ENCODE data around the gene JOSD2. TPM values are rescaled to one million over a fixed set of nuclear protein-coding genes. Genes with fewer than 3 reads are reported as not detected.

The JOSD2 gene
- total and polyA plus RNA-seq, 2 donors, result 10.5 to 73.6 TPM

- Histone ChIP-seq H3K36me3 (ENCODE audit: insufficient read depth) (no peaks in the 10 kb centered on the region), H3K4me1 (ENCODE audit: insufficient read depth) (no peaks in the 10 kb centered on the region), H3K27ac (ENCODE audit: low read depth) (no peak overlapping the region), H3K4me3 (ENCODE audit: low read depth, low read length) (peak overlapping the region; percentile 39)
- 9% methylated on average over 32 of the region's 32 CpGs for WGBS
- DNase-seq (ENCODE audit: extremely low spot score), result no peak
Measured at GRCh38 chr19:50551034-50551714, 40.2 kb upstream of the JOSD2 start.

GRCh38 chr19:50550594-50550966 is 39.6 kb upstream of the JOSD2 start:
- DNase-seq (ENCODE audit: extremely low spot score), result no peak

GRCh38 chr19:50549927-50550593 is 39.1 kb upstream of the JOSD2 start:
- H3K27ac ChIP-seq (ENCODE audit: low read depth), result no peak overlapping the region
- DNase-seq (ENCODE audit: extremely low spot score), result no peak
- no peak overlapping the region for H3K4me3 ChIP-seq (ENCODE audit: low read depth, low read length)
- no peaks in the 10 kb centered on the region for H3K4me1 ChIP-seq (ENCODE audit: insufficient read depth)
- 72% methylated on average over 17 of the region's 17 CpGs for WGBS
- no peaks in the 10 kb centered on the region for H3K36me3 ChIP-seq (ENCODE audit: insufficient read depth)

More at GRCh38 chr19:50550594-50550966, 39.6 kb upstream of the JOSD2 start:
- Histone ChIP-seq H3K36me3 (ENCODE audit: insufficient read depth) (no peaks in the 10 kb centered on the region), H3K27ac (ENCODE audit: low read depth) (no peak overlapping the region), H3K4me1 (ENCODE audit: insufficient read depth) (no peaks in the 10 kb centered on the region), H3K4me3 (ENCODE audit: low read depth, low read length) (peak overlapping the region; percentile 39)
- WGBS, result 38% methylated on average over 8 of the region's 8 CpGs

GRCh38 chr19:50549059-50549926 is 38.3 kb upstream of the JOSD2 start:
- WGBS, result 84% methylated on average over 22 of the region's 22 CpGs
- no peaks in the 10 kb centered on the region for H3K36me3 ChIP-seq (ENCODE audit: insufficient read depth)
- no peak for DNase-seq (ENCODE audit: extremely low spot score)
- H3K4me1 ChIP-seq (ENCODE audit: insufficient read depth), result no peaks in the 10 kb centered on the region
- no peak overlapping the region for H3K4me3 ChIP-seq (ENCODE audit: low read depth, low read length)
- no peak overlapping the region for H3K27ac ChIP-seq (ENCODE audit: low read depth)

- no peak overlapping the region for H3K4me3 ChIP-seq (ENCODE audit: low read depth, low read length)
- no peaks in the 10 kb centered on the region for H3K4me1 ChIP-seq (ENCODE audit: insufficient read depth)
- no peak overlapping the region for H3K27ac ChIP-seq (ENCODE audit: low read depth)
- H3K36me3 ChIP-seq (ENCODE audit: insufficient read depth), result no peaks in the 10 kb centered on the region
- DNase-seq (ENCODE audit: extremely low spot score), result no peak
- 81% methylated on average over 45 of the region's 45 CpGs for WGBS
Measured at GRCh38 chr19:50548191-50549058, 37.4 kb upstream of the JOSD2 start.

GRCh38 chr19:50547385-50548190 is 36.6 kb upstream of the JOSD2 start:
- WGBS, result 63% methylated on average over 18 of the region's 18 CpGs
- no peak for DNase-seq (ENCODE audit: extremely low spot score)
- no peak overlapping the region for H3K27ac ChIP-seq (ENCODE audit: low read depth)
- H3K4me1 ChIP-seq (ENCODE audit: insufficient read depth), result no peaks in the 10 kb centered on the region
- no peaks in the 10 kb centered on the region for H3K36me3 ChIP-seq (ENCODE audit: insufficient read depth)
- no peak overlapping the region for H3K4me3 ChIP-seq (ENCODE audit: low read depth, low read length)

GRCh38 chr19:50546527-50547221 is 35.7 kb upstream of the JOSD2 start:
- Histone ChIP-seq H3K36me3 (ENCODE audit: insufficient read depth) (no peaks in the 10 kb centered on the region), H3K4me1 (ENCODE audit: insufficient read depth) (no peaks in the 10 kb centered on the region), H3K27ac (ENCODE audit: low read depth) (no peak overlapping the region), H3K4me3 (ENCODE audit: low read depth, low read length) (no peak overlapping the region)
- DNase-seq (ENCODE audit: extremely low spot score), result no peak
- 68% methylated on average over 29 of the region's 29 CpGs for WGBS

GRCh38 chr19:50542943-50543342 is 32.0 kb upstream of the JOSD2 start:
- no peaks in the 10 kb centered on the region for H3K4me1 ChIP-seq (ENCODE audit: insufficient read depth)
- H3K36me3 ChIP-seq (ENCODE audit: insufficient read depth), result no peaks in the 10 kb centered on the region
- WGBS, result 85% methylated on average over 21 of the region's 21 CpGs
- no peak overlapping the region for H3K4me3 ChIP-seq (ENCODE audit: low read depth, low read length)
- H3K27ac ChIP-seq (ENCODE audit: low read depth), result no peak overlapping the region
- DNase-seq (ENCODE audit: extremely low spot score), result no peak

GRCh38 chr19:50537769-50538230 is 26.8 kb upstream of the JOSD2 start:
- Histone ChIP-seq H3K4me3 (ENCODE audit: low read depth, low read length) (no peak overlapping the region), H3K36me3 (ENCODE audit: insufficient read depth) (no peaks in the 10 kb centered on the region), H3K4me1 (ENCODE audit: insufficient read depth) (no peaks in the 10 kb centered on the region), H3K27ac (ENCODE audit: low read depth) (no peak overlapping the region)
- WGBS, result 19% methylated on average over 15 of the region's 15 CpGs
- no peak for DNase-seq (ENCODE audit: extremely low spot score)

GRCh38 chr19:50537306-50537685 is 26.3 kb upstream of the JOSD2 start:
- Histone ChIP-seq H3K36me3 (ENCODE audit: insufficient read depth) (no peaks in the 10 kb centered on the region), H3K27ac (ENCODE audit: low read depth) (no peak overlapping the region), H3K4me3 (ENCODE audit: low read depth, low read length) (no peak overlapping the region), H3K4me1 (ENCODE audit: insufficient read depth) (no peaks in the 10 kb centered on the region)
- 83% methylated on average over 18 of the region's 18 CpGs for WGBS
- no peak for DNase-seq (ENCODE audit: extremely low spot score)

GRCh38 chr19:50536662-50537305 is 25.8 kb upstream of the JOSD2 start:
- Histone ChIP-seq H3K4me1 (ENCODE audit: insufficient read depth) (no peaks in the 10 kb centered on the region), H3K4me3 (ENCODE audit: low read depth, low read length) (no peak overlapping the region), H3K36me3 (ENCODE audit: insufficient read depth) (no peaks in the 10 kb centered on the region), H3K27ac (ENCODE audit: low read depth) (no peak overlapping the region)
- 93% methylated on average over 16 of the region's 16 CpGs for WGBS
- no peak for DNase-seq (ENCODE audit: extremely low spot score)

Measured in urinary bladder (tissue), 4 donors.